COLO668 (cell line): Measurements from ENCODE around the gene KIAA0825.

Experiments
- DNase-seq: peaks from one replicate; lab custom pipeline; 2025; ENCODE audit not compliant: unreplicated experiment; lab: John Stamatoyannopoulos, UW

KIAA0825 gene

DNA sequence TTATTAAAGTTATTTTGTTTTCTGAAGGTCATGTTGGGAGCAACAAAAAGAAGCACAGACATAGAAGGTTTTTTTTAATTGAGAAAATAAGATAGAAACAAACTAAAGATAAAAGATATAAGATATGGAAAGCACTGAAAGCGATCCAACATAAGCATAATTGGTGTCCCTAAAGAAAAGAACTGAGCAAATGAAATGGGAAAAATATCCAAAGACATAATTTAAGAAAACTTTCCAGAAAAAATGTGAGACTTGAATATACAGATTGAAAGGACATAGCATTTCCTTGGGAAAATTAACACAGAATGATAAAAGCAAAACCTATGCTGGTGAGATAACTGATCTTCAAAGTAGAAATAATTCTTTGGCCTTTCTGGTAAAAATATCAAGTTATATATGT is 289.3 kb downstream of the KIAA0825 start:
- DNase-seq = no peak

DNA sequence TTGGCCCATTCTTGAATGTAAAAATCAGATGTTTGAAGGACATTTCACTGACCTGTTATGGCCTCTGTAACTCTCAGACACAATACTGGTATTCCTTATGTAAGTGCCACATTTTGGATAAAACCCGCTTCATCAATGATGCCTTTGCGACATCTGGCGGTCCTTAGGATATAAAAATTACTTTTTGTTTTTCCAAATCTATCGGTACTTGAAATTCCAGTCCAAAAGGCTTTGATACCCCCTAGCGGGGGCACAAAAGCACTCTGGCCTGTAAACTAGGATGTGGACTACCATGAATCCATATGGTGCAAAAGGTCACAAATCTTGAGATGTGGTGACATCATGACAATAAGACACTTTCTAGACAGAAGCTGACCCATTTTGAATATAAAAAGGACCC is 291.8 kb downstream of the KIAA0825 start:
- no peak for DNase-seq

DNA sequence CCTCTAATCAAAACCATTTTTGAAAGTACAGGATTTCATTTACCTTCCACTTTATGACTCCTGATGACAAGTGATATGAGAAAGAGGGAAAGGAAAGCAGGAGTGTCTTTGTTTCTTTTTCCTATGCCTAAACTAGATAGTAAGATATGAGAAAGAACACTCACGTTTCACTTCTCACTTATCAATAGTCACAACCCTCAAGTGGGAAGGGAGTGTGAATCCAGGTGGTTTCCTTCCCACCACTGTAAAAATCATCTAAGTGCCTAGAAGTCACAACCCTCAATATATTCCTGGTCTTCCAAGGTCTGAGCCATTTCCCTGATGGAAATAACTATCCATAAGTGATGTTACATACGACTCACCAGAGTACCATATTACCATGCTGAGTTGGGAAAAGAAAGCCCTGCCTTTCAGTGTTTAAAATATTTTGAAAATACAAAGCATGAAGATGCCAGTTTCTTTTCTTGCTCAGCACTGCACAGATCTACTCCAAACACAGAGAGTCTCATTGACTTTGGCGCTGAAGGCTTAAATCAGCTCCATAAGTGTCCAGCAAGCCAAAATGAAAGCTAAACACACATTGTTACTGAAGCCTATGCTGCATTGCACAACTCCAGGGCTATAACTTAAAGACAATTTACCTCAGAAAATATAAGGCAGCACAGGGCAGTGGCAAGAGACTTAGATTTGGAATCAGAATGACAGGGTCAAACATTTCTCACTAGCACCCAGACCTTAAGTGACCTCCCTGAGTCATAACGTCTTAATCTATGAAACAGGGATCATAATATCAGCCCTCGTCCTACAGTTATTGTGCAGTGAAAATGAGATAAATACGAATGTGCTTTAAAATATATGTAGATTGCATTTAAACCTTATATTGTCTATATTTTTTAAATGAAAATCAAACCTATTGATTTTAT is 301.2 kb downstream of the KIAA0825 start:
- no peak for DNase-seq

DNA sequence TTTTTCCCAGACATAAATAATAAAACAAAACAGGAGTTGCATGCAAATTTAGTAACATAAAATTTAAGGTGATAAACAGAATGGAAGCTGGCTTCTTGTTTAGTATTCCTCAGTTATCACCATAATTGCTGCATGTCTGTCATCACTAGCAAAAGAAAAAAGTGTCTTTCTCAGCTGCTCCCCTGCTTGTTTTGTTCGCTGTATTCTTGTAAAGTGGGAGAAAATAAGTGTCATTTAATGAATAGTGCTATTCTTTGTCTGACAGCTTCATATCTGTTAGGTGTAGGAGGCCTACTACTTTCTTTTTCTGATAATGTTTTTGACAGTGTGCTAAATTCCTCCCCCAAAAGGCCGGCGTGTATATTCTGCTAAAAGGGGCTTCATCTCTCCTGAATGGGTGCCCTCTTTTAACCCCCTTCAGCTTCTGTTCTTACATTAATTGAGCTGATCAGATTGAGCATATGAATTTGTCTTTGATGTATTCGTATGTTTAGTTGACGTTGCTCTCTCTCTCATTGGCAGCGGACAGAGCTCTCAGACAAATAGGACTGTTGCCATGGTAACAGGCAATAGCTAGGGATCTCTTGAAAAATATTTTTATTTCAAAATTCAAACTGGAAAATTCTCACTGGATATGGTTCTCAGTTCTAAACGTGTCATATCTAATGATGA is 303.8 kb downstream of the KIAA0825 start:
- no peak for DNase-seq

DNA sequence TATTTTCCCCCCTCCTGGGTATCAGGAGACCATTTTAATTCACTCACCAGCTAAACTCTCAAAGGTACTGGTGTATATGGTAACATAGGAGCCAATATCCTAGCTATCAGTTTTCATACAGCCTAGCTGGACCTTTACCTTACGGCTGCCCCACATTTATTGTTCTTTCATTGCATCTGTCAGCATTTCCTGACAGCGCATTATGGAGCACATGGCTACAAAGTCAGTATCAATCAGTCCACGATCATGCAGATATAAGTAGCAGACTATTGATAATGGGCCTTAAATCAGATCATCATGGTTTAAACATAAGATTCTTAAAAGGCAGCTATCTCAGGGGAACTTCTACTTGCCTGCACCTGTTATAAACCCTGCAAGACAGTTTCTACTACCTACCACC is 304.7 kb downstream of the KIAA0825 start:
- no peak for DNase-seq

DNA sequence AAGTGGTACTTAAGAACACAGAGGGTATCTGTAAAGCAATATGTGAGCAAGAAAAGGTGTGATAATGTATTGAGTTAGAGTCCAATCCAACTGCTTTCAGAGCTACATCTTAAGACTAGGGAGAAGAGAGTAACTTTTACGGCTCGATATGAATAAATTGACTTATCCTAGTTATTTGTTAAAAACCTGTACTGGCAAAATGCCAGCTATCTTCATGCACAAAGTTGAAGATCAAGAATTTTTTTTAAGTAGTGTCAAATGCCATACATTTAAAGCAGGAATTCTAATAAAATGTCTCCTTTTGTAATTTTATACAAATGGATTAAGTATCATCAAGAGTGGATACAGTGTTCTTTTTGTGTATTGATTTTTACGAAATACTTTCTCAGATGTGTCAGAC is 305.2 kb downstream of the KIAA0825 start:
- DNase-seq = no peak

DNA sequence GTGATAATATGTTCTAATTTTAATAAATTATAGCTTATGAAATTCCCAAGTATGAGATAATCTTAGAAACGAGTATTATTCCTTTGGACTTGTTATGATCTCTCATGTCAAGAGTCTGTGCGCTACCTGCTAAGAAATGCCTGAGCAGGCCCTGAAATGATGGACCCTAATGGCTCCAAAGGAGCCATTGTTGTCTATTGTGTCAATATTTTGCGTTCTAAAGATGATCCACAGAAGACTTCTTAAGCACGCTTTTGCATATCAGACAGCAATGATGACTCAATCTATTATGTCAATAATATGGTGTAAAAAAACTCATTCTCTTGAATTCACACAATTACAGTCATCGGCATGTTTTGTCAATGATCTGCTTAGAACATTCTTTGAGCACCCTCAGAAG is 306.1 kb downstream of the KIAA0825 start:
- DNase-seq = no peak

DNA sequence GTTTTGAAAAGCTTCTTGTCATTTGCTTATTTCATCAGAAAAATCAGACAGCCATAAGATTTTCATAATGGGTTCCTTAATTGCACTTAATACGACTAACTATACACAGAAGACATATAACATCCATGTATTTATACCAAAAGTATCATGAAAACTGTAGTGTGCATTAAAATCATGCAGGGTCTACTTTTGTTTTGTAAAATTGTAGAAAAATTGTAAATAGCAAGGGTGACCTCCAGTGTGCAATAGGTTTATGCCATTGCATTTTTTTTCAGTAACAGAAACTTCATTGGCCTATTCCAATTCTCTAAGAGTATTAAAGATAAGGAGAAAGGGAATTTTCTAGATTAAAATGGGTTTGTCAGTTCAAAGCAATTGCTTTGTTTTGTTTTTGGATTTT is 307.6 kb downstream of the KIAA0825 start:
- DNase-seq = no peak

DNA sequence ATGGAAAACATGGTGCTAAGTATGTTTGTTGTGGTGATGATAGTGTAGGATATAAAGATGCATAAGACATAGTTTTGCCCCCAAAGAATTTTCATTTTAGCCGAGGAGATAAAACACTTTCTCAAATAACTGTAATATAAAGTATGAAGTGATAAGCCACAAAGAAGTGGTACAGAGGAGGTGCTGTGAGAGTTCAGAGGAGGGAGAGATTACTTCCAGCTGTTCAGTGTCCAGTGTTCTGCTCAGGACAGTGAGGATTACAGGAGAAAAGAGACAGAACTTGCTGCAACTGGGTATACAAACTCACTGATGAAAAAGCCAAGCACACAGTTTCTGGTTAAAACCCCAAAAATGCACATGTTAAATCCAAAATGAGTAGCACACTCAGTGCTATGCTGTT is 309.3 kb downstream of the KIAA0825 start:
- DNase-seq = no peak

DNA sequence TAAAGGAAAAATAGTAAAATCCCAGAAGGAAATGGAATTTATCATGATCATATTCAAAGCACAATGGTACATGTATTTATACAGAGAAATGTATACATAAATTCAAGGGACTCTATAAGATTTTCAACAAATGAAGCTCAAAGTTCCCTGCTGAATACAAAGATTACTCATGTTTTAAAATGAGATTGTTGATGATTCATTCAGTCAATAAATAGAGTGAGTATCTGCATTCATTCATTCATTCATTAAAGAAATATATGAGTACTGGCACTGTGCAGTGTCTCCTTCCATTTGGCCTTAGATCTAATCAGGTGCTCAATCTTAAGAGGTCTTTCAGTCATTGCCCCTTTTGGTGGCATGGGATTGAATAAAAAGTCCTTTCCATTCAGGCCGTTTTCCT is 310.0 kb downstream of the KIAA0825 start:
- no peak for DNase-seq

DNA sequence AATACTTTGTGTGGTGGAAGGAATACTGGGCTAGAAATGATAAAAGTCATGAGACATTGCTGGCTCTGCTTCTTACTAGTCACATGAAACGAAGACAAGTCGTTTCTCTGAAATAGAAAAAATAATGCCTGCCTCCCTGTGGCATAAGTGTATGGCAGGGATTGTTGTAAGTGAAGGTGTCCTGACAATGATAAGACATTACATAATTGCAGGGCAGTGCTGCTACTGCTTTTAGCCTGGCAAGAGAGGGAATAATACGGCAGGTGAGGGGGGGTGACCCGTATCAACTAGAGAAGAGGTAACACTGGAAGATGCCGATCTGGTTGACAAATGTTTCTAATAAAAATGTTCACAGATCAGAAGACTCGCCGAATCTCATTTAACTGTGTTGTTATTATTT is 314.3 kb downstream of the KIAA0825 start:
- DNase-seq = no peak

DNA sequence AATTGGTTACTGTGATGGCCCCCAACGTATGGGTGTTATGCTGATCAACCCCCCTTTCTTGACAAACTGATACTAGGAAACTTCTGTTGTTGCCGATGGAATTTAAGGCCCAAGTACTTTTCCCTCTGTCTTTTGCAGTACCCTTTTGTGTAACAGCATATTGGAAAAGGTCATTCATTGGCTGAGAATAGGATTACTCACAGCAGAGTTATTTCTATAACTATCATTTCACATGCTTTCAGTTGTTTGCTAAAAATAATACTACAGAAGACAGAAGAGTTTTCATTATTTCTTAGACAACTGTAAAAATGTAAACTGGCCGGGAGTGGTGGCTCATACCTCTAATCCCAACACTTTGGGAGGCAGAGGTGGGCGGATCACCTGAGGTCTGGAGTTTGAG is 329.5 kb downstream of the KIAA0825 start:
- no peak for DNase-seq

DNA sequence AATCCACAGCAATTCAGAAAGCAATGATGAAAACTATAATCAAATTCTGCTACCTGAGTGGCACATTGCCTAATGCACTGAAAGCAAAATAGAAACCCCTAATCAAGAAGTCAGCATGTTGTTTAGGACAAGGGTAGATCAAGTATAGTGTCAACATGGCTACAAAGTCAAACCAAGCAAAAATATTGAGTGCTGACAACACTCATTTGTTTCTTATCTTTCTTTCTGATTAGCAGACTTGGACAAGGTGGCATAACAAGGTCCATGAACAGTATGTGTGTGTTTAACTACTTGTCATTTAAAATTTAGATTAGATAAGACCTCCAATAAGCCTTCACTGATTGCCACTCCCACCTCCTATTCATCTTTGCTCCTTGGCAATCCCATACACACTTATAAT is 332.4 kb downstream of the KIAA0825 start:
- no peak for DNase-seq

DNA sequence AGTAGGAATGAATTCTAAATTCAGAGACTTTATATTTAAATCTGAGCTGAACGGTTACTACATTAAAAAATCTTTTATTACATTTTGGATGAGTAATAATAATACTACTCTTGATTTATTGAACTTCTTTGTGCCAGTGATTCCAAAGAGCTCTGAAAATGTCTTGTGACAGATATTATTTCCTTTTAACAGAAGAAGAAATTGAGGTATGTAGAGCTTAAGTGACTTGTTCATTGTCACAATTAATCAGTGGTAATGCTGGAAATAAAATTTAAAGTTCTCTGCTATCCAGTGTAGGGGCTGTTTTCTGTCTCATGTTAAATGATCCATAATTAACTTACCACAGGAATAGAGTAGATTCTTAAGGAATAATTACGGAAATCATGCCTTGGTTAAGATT is 335.3 kb downstream of the KIAA0825 start:
- DNase-seq = no peak

DNA sequence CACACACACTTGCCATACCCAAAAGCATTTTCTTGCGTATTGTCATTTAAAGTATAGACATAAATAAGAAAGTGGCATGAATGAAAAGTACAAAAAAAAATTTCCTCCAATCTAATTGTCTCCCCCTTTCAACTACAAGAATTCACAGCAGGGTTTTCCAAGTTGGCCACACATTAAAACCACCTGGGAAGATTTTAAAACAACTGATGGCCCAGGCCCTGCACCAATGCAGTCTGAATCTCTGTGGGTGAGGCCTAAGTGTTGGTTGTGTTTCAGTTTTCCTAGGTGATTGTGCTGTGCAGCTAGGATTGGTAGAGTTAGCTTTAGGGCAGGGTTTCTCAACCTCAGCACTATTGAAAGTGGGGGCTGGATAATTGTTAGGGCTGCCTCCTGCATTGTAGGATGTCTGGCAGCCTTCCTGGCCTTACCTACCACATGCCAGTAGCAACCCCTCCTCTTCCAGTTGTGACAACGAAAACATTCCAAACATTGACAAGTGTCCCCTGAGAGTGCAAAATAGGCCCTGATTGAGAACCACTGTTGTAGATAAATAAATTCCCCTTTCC is 337.1 kb downstream of the KIAA0825 start:
- DNase-seq = no peak

DNA sequence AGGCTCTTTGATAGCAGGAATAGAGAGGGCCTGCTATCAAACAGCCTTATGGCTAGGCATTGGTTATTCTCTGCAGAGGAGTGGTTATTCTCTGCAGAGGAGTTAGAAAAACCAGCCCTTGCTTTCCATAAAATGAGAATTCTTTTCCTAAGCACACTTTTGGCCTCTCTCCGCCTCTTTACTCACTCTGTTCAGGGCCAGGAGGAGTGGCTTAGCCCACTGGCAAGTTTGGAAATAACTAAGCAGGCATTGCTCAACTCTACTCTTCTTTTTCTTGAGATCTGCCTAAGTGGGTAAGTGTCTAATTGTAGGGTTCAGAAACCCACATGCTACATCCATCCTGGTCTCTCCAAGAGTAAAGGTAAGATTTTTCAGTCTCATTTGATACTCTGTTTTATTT is 341.7 kb downstream of the KIAA0825 start:
- no peak for DNase-seq

DNA sequence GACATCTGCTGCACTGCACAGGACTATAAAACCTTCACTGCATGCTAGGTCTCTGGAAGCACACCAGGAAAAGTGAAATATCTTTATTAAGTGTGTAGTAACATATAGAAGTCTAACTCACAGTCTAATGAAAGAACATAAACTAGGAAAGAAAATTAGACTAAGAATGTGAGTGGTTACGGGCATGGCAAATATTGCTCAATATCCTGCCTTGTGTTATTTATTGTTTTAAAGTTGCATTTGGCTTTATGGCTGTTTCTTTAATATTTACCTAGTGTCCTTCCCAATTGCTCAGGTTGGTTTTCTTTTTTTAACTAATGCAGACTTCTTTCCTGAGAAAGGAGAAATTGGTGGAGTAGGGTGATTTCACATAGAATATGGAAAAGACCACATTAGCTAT is 342.4 kb downstream of the KIAA0825 start:
- no peak for DNase-seq

DNA sequence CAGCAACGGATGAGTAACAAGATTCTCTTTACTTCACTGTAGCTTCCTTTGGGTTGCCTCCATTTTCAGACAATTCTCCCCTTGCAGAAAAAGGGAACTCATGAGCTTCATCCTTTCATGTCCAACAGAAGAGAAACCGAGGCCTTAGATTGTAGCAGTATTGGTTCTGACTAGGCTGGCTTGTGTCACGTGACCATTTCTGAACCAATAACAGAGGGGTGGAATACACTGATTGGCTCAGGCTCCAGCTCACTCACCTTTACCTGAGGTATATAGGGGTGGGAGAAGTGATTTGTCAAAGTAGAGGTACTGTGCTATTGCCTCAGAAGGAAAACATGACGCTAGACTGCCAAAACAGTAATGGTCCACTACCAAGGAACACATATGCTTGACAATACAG is 343.7 kb downstream of the KIAA0825 start:
- no peak for DNase-seq

DNA sequence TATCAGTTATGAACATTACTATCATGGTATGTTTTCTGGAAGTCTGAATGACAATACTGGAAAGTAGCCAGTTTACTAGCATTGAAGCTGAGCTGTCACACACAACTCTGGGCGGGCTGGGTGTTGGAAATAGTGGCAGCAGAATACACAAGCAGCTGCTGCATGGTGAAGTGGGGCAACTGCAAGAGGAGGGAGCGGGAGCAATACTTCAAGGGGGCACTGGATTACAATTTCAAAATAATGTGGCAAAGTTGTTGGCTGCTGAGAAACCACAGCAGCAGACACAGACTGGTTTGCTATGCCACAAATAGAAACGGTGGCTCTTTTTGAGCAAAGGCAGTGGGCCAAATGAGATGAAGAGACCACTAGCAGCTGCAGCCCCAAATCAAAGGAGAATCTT is 350.2 kb downstream of the KIAA0825 start:
- no peak for DNase-seq

DNA sequence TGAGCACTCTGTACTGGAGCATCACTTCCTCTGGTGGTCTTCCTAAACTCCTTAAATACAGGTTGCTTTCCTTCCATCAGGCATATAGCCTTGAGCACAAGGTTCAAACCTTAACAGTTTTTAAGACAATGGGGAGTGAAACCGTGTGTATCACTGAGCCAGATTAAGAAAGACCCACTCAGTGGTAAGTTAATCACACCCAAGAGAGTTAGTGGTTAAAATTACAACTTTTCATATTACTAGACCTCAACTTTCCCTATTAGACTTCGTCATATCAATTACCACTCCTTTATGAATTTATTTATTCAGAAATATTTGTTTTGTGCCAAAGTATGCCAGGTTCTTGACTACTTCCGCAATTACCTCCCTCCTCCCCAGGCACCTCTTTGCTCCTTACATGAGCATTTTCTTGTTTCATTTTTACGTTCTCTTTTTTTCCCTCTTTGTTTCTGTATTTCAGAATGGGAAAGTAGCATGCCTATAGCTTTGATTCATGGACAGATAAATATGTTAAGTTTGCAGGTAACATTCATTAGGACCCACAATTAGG is 351.0 kb downstream of the KIAA0825 start:
- DNase-seq = no peak

DNA sequence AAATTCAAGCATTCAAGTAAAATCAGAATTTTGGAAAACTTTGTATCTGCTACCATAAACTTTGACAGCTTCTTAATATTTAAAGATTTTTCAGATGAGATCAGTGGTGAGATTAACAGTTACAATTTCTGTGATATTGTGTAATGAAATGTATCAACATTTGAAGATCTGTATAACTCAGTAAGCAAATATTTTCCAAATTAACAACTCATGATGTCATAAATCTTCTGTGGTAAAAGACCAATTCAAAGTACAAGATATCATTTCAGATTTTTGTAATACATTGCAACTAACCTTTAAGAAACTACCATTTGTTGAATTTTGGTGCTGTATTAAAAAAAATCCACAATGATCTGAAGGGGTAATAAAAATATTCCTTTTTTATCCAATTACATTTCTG is 352.2 kb downstream of the KIAA0825 start:
- DNase-seq = no peak

DNA sequence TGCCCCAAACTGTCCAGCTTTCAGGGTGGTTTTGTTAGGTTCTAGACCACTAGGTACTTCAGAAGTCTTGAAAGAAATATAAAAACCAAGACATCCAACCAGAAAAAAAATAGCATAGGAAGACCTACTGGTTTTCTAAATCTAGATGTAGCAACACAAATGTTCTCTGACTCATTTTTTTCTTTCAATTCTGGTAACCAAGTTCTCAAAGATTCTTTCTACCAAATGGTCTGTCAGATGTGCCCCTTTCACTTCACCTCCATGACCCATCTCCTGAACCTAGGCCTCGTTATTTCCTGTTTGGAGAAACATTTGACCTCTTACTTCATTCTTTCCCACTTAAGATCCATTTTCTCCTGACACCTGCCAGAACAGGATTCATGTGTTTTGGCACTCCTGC is 355.3 kb downstream of the KIAA0825 start:
- DNase-seq = no peak
